HepG2 (cell line): Measurements from ENCODE around the gene TSPAN15.

Experiments
- ZNF562 ChIP-seq: sonication (generic); formaldehyde crosslinking; IDR thresholded peaks from 2 replicates; pipeline ENCODE4 v1.8.0; 2022; ENCODE audit warnings: missing genetic modification reagents, borderline replicate concordance
- TF ChIP-seq, protein P1 (sequence below), 2 experiments: fragments of 450-650 bp in 1 of 2; sonication (generic) in 1 of 2; formaldehyde crosslinking; IDR thresholded peaks; 2 replicates each; pipeline versions ENCODE4 v1.5.0 to v1.8.0; 2020 to 2022; ENCODE audit warnings: mild to moderate bottlenecking in 1 of 2, missing genetic modification reagents in 1 of 2

DNA sequence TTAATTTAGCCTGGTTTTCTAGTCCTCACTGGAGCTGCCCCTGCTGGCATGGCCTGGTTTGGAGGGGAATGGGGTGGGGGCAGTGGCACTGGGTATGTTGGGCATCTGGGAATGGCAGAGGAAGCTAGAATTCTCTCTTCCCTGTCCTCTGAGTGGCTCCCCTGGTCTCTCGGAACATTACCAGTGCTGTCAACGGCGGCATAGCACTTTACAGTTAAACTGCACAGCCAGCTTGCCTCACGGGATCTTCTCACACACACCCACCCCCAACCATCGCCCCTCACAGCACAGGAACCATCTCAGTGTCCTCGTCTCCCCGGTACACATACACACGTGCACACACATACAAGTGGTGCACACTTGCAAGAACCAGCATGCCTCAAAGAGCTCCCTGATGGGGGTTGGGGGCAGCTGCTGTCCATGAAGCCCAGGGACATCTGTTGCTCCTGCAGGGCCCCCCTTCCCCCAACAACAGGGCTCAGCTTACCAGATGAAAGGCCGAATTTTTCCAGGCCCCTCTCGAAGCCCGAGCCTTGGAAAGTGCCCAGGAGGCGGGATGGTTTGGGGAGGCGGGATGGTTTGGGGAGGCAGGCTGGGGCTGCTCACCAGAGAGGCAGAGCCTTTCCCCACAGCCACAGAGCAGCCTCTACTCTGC lies 41.0 kb downstream of the TSPAN15 start:
- no peak for TF ChIP-seq ZNF562 (CRISPR knock-in tag)
- TF ChIP-seq, protein P1, sequence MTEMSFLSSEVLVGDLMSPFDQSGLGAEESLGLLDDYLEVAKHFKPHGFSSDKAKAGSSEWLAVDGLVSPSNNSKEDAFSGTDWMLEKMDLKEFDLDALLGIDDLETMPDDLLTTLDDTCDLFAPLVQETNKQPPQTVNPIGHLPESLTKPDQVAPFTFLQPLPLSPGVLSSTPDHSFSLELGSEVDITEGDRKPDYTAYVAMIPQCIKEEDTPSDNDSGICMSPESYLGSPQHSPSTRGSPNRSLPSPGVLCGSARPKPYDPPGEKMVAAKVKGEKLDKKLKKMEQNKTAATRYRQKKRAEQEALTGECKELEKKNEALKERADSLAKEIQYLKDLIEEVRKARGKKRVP (CRISPR knock-in tag; IDR thresholded peaks at IDR 0.05), result no peak
